Spleen (tissue), 11 donors: ENCODE measurements around the gene SLAMF1. TPM values are rescaled to one million over a fixed set of nuclear protein-coding genes. Genes with fewer than 3 reads are reported as not detected.
"Not testable (repeated sequence)": the region's sequence is repeated elsewhere in the genome, so short reads cannot be mapped to it uniquely, and the experiment has no call there.

Experiments
- DNase-seq: peaks from one replicate; pipeline ENCODE4 v3.0.0-alpha.2; 2020
- H3K27ac ChIP-seq, 8 donors: fragments of 200-600 bp; sonication (generic) in 7 of 8; 1 replicate in 4 of 8; 2 replicates in 4 of 8; pipeline versions ENCODE4 v1.5.0 to v1.8.0; 2016 to 2021; ENCODE audit warnings: inconsistent platforms in 4 of 8, mild to moderate bottlenecking in 4 of 8, moderate library complexity in 1 of 8
- H3K27me3 ChIP-seq, 7 donors: fragments of 200-600 bp; sonication (generic) in 6 of 7; replicated peaks in 1 of 7; 1 replicate in 4 of 7; 2 replicates in 3 of 7; pipeline versions ENCODE4 v1.5.0 to v1.8.0; 2016 to 2021; ENCODE audit warnings: inconsistent platforms in 3 of 7, mild to moderate bottlenecking in 1 of 7
- H3K36me3 ChIP-seq, 6 donors: fragments of 200-600 bp; sonication (generic) in 5 of 6; 1 replicate in 4 of 6; 2 replicates in 2 of 6; pipeline versions ENCODE4 v1.5.0 to v1.8.0; 2016 to 2021; ENCODE audit warnings: inconsistent platforms in 2 of 6
- H3K4me1 ChIP-seq, 6 donors: fragments of 200-600 bp; sonication (generic) in 5 of 6; 1 replicate in 3 of 6; 2 replicates in 3 of 6; pipeline versions ENCODE4 v1.5.0 to v1.8.0; 2016 to 2021; ENCODE audit warnings: inconsistent platforms in 3 of 6
- H3K4me3 ChIP-seq, 8 donors: fragments of 200-600 bp; sonication (generic) in 7 of 8; 1 replicate in 4 of 8; 2 replicates in 4 of 8; pipeline versions ENCODE4 v1.5.0 to v1.8.0; 2016 to 2021; ENCODE audit warnings: inconsistent platforms in 4 of 8, mild to moderate bottlenecking in 4 of 8, moderate library complexity in 2 of 8
- H3K9me3 ChIP-seq, 8 donors: fragments of 200-600 bp; sonication (generic) in 7 of 8; 1 replicate in 4 of 8; 2 replicates in 4 of 8; pipeline versions ENCODE4 v1.5.0 to v1.8.0; 2016 to 2021; ENCODE audit warnings: inconsistent platforms in 4 of 8
- POLR2A ChIP-seq, 3 donors: fragments of 450-650 bp; IDR thresholded peaks; one replicate each; pipeline ENCODE4 v1.5.1; 2017; ENCODE audit warnings: antibody characterized with exemption in 3 of 3, mild to moderate bottlenecking in 1 of 3
- POLR2AphosphoS5 ChIP-seq, 3 donors: sonication (generic); formaldehyde crosslinking; IDR thresholded peaks; one replicate each; pipeline ENCODE4 v1.5.1; 2017; ENCODE audit warnings: antibody characterized with exemption in 3 of 3
- WGBS, 5 donors: extraction: QIAGEN DNeasy Blood & Tissue Kit in 3 of 5; methylation state at CpG; one replicate each; pipeline versions ENCODE4 v1.1.5 to v1.1.7; 2013 to 2018; 5-methylcytosine and 5-hydroxymethylcytosine counted together
- intact Hi-C: fragments of 100-400 bp; cut with DNase I; formaldehyde crosslinking; loops from one replicate; pipeline ENCODE4 v1.15.0; 2023; ENCODE audit warnings: low total_unique reads
- polyA plus RNA-seq, 3 donors: library from polyadenylated mRNA; stranded (reverse); fragments of 200-250 nt; gene quantifications; one replicate each; pipeline ENCODE4 v1.2.1, GENCODE V29; 2013
- total RNA-seq, 7 donors: library from RNA; depleted of rRNA in 3 of 7; stranded (reverse); fragments of >200 nt in 3 of 7; fragmentation: NEBNext Ultra II Directional in 4 of 7; extraction: Animal tissue kit (Norgen Biotek cat#: 25700) in 4 of 7; gene quantifications; one replicate each; pipeline versions ENCODE4 v1.1.0 to v1.2.1, GENCODE V29; 2016 to 2021
- TF ChIP-seq, protein P1 (sequence below), 11 experiments: fragments of 200-600 bp in 7 of 11; fragments of 450-650 bp in 4 of 11; sonication (generic) in 4 of 11; IDR thresholded peaks in 8 of 11; conservative IDR thresholded peaks in 3 of 11; 1 replicate in 7 of 11; 2 replicates in 4 of 11; pipeline versions ENCODE4 v1.4.0 to v1.8.0; 2016 to 2021; ENCODE audit warnings: antibody characterized with exemption in 11 of 11, inconsistent platforms in 4 of 11, mild to moderate bottlenecking in 1 of 11
- donor health status: healthy with polysubstance abuse.
- donor health status: DM: no; HTN: no; CAD: no; lungs with moderate emphysema.
- donor health status: DM: no; HTN: no; CAD: no.
- donor health status: Bipolar disorder and iron deficiency.
- donor health status: healthy.
- donor health status: DM: no; HTN: no; CAD: no.
- donor health status: DM: yes; HTN: yes; CAD: no.

Gene SLAMF1
- total and polyA plus RNA-seq, 10 donors, result 2.8 to 18.3 (median 10.3) TPM

DNA sequence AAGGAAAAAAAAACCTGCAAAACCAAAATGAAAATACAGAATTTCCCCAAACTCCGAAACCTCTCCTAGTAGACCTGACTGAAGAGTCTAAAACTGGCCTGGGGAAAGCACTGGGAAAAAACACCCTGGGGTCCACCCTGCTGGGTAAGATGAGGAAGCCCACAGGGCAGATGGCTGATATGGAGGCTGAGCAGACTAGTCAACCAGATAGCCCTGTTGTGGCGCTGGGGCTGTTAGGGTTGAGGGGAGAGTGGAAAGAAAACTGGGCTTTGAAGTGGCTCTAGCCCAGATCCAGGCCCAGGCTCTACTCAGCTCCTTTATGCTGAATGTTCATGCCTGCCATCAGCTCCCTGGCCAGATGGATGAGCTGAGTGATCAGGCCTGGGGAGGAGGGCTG, 6.8 kb upstream of the SLAMF1 start:
- intact Hi-C loops, result no loop called here
- Histone ChIP-seq H3K9me3 (no peaks in the 10 kb centered on the region), H3K27me3 (no peaks in the 10 kb centered on the region), H3K36me3 (no peaks in the 10 kb centered on the region), H3K4me3 (no peak overlapping the region), H3K4me1 (peaks cover 23 to 77% (median 44%) of the 10 kb centered on the region in 6 donors), H3K27ac (peak overlapping the region in 4 of 8 donors; percentile 33 to 76 (median 48))
- 71 to 89% (median 81%) methylated on average over 2 of the region's 2 CpGs for WGBS, 5 donors
- no peak for TF ChIP-seq POLR2A (IDR thresholded peaks at IDR 0.05)
- TF ChIP-seq POLR2AphosphoS5 (IDR thresholded peaks at IDR 0.05), result no peak
- TF ChIP-seq, protein P1, sequence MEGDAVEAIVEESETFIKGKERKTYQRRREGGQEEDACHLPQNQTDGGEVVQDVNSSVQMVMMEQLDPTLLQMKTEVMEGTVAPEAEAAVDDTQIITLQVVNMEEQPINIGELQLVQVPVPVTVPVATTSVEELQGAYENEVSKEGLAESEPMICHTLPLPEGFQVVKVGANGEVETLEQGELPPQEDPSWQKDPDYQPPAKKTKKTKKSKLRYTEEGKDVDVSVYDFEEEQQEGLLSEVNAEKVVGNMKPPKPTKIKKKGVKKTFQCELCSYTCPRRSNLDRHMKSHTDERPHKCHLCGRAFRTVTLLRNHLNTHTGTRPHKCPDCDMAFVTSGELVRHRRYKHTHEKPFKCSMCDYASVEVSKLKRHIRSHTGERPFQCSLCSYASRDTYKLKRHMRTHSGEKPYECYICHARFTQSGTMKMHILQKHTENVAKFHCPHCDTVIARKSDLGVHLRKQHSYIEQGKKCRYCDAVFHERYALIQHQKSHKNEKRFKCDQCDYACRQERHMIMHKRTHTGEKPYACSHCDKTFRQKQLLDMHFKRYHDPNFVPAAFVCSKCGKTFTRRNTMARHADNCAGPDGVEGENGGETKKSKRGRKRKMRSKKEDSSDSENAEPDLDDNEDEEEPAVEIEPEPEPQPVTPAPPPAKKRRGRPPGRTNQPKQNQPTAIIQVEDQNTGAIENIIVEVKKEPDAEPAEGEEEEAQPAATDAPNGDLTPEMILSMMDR (IDR thresholded peaks at IDR 0.05 in 8 of 11, conservative IDR thresholded peaks at IDR 0.05 in 3 of 11), result no peak
- no peak for DNase-seq

DNA sequence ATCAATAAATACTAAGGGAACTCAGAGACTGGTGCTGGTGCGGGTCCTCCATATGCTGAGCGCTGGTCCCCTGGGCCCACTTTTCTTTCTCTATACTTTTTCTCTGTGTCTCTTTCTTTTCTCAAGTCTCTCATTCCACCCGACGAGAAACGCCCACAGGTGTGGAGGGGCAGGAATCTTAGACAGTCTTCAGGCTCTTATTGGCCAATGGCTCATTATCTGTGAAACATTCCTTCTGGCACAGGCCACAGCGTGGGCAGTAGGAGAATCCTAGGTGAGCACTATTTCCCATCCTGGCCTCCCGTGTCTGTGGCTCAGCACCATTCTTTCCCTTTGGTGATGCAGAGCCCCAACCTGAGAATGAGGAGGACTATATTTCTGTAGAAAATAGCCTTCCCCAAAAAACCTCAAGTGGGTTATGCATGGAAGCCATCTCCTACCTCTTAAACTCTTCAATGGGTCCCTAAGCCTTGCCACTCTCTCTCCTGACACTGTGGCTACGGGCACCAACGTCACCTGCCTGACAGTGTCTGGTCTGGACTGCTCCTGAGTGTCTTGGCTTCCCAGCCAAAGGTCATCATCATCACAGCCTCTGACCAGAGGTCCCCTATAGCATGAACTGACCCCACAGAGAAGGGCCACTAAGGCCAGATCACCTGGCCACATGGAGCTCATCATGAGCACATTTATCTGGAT, 6.2 kb upstream of the SLAMF1 start:
- Histone ChIP-seq H3K36me3 (no peaks in the 10 kb centered on the region), H3K4me3 (peak overlapping the region in 1 of 8 donors; percentile 17), H3K27me3 (no peaks in the 10 kb centered on the region), H3K4me1 (peaks cover 21 to 77% (median 39%) of the 10 kb centered on the region in 6 donors), H3K27ac (peak overlapping the region in 3 of 8 donors; percentile 42 to 76 (median 54)), H3K9me3 (no peaks in the 10 kb centered on the region)
- TF ChIP-seq POLR2AphosphoS5 (IDR thresholded peaks at IDR 0.05), result no peak
- no peak for TF ChIP-seq POLR2A (IDR thresholded peaks at IDR 0.05)
- TF ChIP-seq, protein P1 (IDR thresholded peaks at IDR 0.05 in 8 of 11, conservative IDR thresholded peaks at IDR 0.05 in 3 of 11), result no peak
- 81 to 92% (median 84%) methylated on average over 9 of the region's 9 CpGs for WGBS, 5 donors
- no peak for DNase-seq
- intact Hi-C loops, result no loop called here

DNA sequence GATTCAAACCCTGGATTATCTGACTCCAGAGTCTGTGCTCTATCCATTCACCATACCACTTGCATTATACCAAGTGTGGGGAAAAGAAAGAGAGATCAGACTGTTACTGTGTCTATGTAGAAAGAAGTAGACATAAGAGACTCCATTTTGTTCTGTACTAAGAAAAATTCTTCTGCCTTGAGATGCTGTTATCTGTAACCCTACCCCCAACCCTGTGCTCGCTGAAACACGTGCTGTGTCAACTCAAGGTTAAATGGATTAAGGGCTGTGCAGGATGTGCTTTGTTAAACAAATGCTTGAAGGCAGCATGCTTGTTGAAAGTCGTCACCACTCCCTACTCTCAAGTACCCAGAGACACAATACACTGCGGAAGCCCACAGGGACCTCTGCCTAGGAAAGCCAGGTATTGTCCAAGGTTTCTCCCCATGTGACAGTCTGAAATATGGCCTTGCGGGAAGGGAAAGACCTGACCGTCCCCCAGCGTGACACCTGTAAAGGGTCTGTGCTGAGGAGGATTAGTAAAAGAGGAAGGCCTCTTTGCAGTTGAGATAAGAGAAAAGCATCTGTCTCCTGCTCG, 5.3 kb upstream of the SLAMF1 start:
- H3K27me3 ChIP-seq, intact Hi-C loops, DNase-seq, H3K9me3 ChIP-seq, H3K36me3 ChIP-seq: not testable (repeated sequence)
- Histone ChIP-seq H3K4me1 (peaks cover 15 to 77% (median 36%) of the 10 kb centered on the region in 6 donors), H3K4me3 (peak overlapping the region in 1 of 8 donors; percentile 17), H3K27ac (peak overlapping the region in 4 of 8 donors; percentile 32 to 76 (median 48))
- 27 to 53% (median 49%) methylated on average over 8 of the region's 8 CpGs for WGBS, 5 donors
- peak in 1 of 3 donors; percentile 54 for TF ChIP-seq POLR2AphosphoS5 (IDR thresholded peaks at IDR 0.05)

- 10 to 25% (median 15%) methylated on average over 1 of the region's 1 CpG for WGBS, 5 donors
- Histone ChIP-seq H3K27me3 (no peaks in the 10 kb centered on the region), H3K4me3 (no peak overlapping the region), H3K27ac (peak overlapping the region in 4 of 8 donors; percentile 24 to 76 (median 38)), H3K9me3 (no peaks in the 10 kb centered on the region), H3K4me1 (peaks cover 14 to 77% (median 41%) of the 10 kb centered on the region in 6 donors), H3K36me3 (no peaks in the 10 kb centered on the region)
- no peak for DNase-seq
- TF ChIP-seq POLR2AphosphoS5 (IDR thresholded peaks at IDR 0.05) (no peak), POLR2A (IDR thresholded peaks at IDR 0.05) (no peak)
- TF ChIP-seq, protein P1 (IDR thresholded peaks at IDR 0.05 in 8 of 11, conservative IDR thresholded peaks at IDR 0.05 in 3 of 11), result no peak
- intact Hi-C loops, result no loop called here
Measured at GRCh38 chr1:160651433-160652064, 4.7 kb upstream of the SLAMF1 start.
